Measurements from ENCODE around the gene KRTDAP. TPM values are rescaled to one million over a fixed set of nuclear protein-coding genes. Genes with fewer than 3 reads are reported as not detected.

Gene KRTDAP
- total RNA-seq, 1 donor from 2014 or later = not detected

- intact Hi-C loops (cut with DNase I) = no loop called here
- DNase-seq (ENCODE audit: low spot score) (no peak), ATAC-seq (no peak)
Observed at GRCh38 chr19:35514282-35514809, 24.1 kb upstream of the KRTDAP start.

GRCh38 chr19:35513628-35514281 is 23.5 kb upstream of the KRTDAP start, which contains the start of gene DMKN:
Gene DMKN, minus strand, starts transcription at chr19:35513649. Its CDS starts 174 bp downstream, at chr19:35513475.
- intact Hi-C loops (cut with DNase I) = no loop called here

GRCh38 chr19:35512831-35513627 is 22.8 kb upstream of the KRTDAP start:
- no peak for ATAC-seq
- intact Hi-C loops (cut with DNase I) = no loop called here
- no peak for DNase-seq (ENCODE audit: low spot score)

More at GRCh38 chr19:35513628-35514281, 23.5 kb upstream of the KRTDAP start, which contains the start of gene DMKN:
- ATAC-seq (no peak), DNase-seq (ENCODE audit: low spot score) (no peak)

GRCh38 chr19:35511337-35511736 is 21.1 kb upstream of the KRTDAP start:
- no peak for ATAC-seq
- DNase-seq (ENCODE audit: low spot score) = no peak
- intact Hi-C loops (cut with DNase I) = no loop called here

- ATAC-seq (peak; percentile 5), DNase-seq (ENCODE audit: low spot score) (no peak)
- intact Hi-C loops (cut with DNase I) = no loop called here
Observed at GRCh38 chr19:35510626-35510964, 20.3 kb upstream of the KRTDAP start.

GRCh38 chr19:35509861-35510625 is 19.8 kb upstream of the KRTDAP start:
- intact Hi-C loops (cut with DNase I) = no loop called here
- DNase-seq (ENCODE audit: low spot score) = peak; percentile 88
- peak; percentile 88 for ATAC-seq

GRCh38 chr19:35509018-35509652 is 18.9 kb upstream of the KRTDAP start:
- DNase-seq (ENCODE audit: low spot score) (no peak), ATAC-seq (peak; percentile 47)
- intact Hi-C loops (cut with DNase I) = no loop called here

- intact Hi-C loops (cut with DNase I) = no loop called here
- no peak for DNase-seq (ENCODE audit: low spot score)
- ATAC-seq = no peak
Observed at GRCh38 chr19:35508129-35508528, 17.9 kb upstream of the KRTDAP start.

GRCh38 chr19:35507561-35507960 is 17.3 kb upstream of the KRTDAP start:
- intact Hi-C loops (cut with DNase I) = no loop called here
- no peak for DNase-seq (ENCODE audit: low spot score)
- no peak for ATAC-seq

GRCh38 chr19:35506011-35506410 is 15.7 kb upstream of the KRTDAP start:
- ATAC-seq = no peak
- intact Hi-C loops (cut with DNase I) = no loop called here
- no peak for DNase-seq (ENCODE audit: low spot score)

- ATAC-seq (no peak), DNase-seq (ENCODE audit: low spot score) (no peak)
- intact Hi-C loops (cut with DNase I) = no loop called here
Observed at GRCh38 chr19:35502751-35503150, 12.5 kb upstream of the KRTDAP start.

GRCh38 chr19:35501684-35502083 is 11.4 kb upstream of the KRTDAP start:
- intact Hi-C loops (cut with DNase I) = no loop called here
- DNase-seq (ENCODE audit: low spot score) = no peak
- ATAC-seq = no peak

- DNase-seq (ENCODE audit: low spot score) (no peak), ATAC-seq (no peak)
- intact Hi-C loops (cut with DNase I) = no loop called here
Observed at GRCh38 chr19:35500611-35501010, 10.3 kb upstream of the KRTDAP start.

- DNase-seq (ENCODE audit: low spot score) (no peak), ATAC-seq (no peak)
- intact Hi-C loops (cut with DNase I) = loop anchor here (5.0 kb wide), 1 partner anchor 147 kb away; no protein-coding TSS in a partner anchor
Observed at GRCh38 chr19:35498984-35499527, 8.8 kb upstream of the KRTDAP start.

GRCh38 chr19:35498220-35498619 is 8.0 kb upstream of the KRTDAP start:
- no peak for DNase-seq (ENCODE audit: low spot score)
- intact Hi-C loops (cut with DNase I) = loop anchor here (5.0 kb wide), 1 partner anchor 146 kb away; no protein-coding TSS in a partner anchor
- no peak for ATAC-seq

- DNase-seq (ENCODE audit: low spot score) (no peak), ATAC-seq (no peak)
- intact Hi-C loops (cut with DNase I) = loop anchor here (5.0 kb wide), 1 partner anchor 145 kb away; no protein-coding TSS in a partner anchor
Observed at GRCh38 chr19:35497406-35497805, 7.1 kb upstream of the KRTDAP start.

GRCh38 chr19:35495107-35496064 is 5.1 kb upstream of the KRTDAP start:
- intact Hi-C loops (cut with DNase I) = loop anchor here (5.0 kb wide), 1 partner anchor 143 kb away; no protein-coding TSS in a partner anchor
- peak; percentile 93 for ATAC-seq

More at GRCh38 chr19:35495107-35496064, 5.1 kb upstream of the KRTDAP start:
- peak; percentile 73 for DNase-seq (ENCODE audit: low spot score)
